ENCODE results near the gene DYNLT3.

DYNLT3 gene

DNA sequence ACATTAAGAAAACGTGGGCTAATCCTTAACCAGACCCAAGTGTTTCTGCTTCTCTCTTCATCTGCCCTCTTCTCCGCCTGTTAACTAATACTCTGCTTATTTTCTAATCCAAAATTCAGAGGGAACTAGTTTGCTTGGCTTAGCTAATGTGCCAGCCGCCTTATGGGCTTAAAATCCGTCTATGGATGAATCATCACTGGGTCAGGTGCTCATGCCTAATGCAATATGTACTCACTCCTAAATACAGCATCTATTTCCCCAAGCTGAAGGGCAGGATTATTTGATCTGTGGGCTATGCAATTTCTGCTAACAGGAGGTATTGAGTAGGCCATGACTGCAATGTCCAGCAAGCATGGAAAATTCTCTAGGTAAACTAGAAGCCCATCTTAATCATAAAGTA lies 12.4 kb downstream of the DYNLT3 start:
- CTCF ChIA-PET: interaction anchor here (0.7 kb wide), 1 partner anchor 10 kb away, joined by 4 read pairs; no protein-coding TSS in a partner anchor
- DNase-seq (ENCODE audit: low read depth, low spot score): no peak
- POLR2A ChIA-PET: no interaction called here

DNA sequence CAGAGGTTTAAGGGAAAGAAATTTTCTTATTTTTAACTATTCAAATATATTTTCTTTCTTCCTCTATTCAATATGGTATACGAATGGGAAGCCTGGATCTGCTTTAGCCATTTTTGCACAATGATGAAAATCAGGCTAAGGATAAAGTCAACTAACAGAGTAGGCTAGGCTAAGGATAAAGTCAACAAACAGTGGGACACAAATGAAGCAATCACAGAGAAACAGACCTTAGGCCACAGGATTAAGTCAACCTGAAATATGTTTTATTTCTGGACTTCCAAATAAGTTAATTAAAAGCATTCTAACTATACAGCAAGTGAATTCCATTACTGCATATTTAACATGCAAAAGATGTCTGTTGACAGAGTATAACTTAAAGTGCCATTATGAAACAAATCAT lies 17.0 kb downstream of the DYNLT3 start:
- TF ChIP-seq, protein P1, sequence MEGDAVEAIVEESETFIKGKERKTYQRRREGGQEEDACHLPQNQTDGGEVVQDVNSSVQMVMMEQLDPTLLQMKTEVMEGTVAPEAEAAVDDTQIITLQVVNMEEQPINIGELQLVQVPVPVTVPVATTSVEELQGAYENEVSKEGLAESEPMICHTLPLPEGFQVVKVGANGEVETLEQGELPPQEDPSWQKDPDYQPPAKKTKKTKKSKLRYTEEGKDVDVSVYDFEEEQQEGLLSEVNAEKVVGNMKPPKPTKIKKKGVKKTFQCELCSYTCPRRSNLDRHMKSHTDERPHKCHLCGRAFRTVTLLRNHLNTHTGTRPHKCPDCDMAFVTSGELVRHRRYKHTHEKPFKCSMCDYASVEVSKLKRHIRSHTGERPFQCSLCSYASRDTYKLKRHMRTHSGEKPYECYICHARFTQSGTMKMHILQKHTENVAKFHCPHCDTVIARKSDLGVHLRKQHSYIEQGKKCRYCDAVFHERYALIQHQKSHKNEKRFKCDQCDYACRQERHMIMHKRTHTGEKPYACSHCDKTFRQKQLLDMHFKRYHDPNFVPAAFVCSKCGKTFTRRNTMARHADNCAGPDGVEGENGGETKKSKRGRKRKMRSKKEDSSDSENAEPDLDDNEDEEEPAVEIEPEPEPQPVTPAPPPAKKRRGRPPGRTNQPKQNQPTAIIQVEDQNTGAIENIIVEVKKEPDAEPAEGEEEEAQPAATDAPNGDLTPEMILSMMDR (IDR thresholded peaks at IDR 0.05; ENCODE audit: insufficient read depth, low read length, missing control alignments): no peak
- DNase-seq (ENCODE audit: low read depth, low spot score): no peak
- CTCF ChIA-PET: interaction anchor here (1.0 kb wide), 1 partner anchor 347 kb away, joined by 3 read pairs; no protein-coding TSS in a partner anchor
- POLR2A ChIA-PET: no interaction called here
- no peak overlapping the region for H3K4me3 ChIP-seq (ENCODE audit: low read depth, low read length)

More for the DNA sequence above, 12.4 kb downstream of the DYNLT3 start:
- TF ChIP-seq, protein P1 (IDR thresholded peaks at IDR 0.05; ENCODE audit: insufficient read depth, low read length, missing control alignments): no peak
- no peak overlapping the region for H3K4me3 ChIP-seq (ENCODE audit: low read depth, low read length)

DNA sequence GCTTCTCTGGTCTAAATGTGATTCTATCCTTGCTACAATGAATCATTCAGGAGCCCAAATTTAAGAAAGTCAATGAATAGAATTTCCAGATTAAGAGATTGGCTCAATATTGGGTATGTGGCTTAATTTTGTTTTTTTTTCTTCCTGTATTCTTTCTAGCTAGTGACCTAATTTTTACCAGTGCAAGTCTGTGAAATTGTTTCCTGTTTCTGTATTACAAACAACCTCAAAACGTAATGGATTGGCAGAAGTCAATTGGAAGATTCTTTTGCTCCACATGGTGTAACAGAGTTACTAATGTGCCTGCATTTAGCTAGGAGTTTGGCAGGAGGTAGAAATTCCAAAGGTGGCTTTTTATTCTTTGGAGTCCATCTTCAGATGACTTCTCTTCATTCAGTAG lies 17.6 kb downstream of the DYNLT3 start:
- no peak for DNase-seq (ENCODE audit: low read depth, low spot score)
- TF ChIP-seq, protein P1 (IDR thresholded peaks at IDR 0.05; ENCODE audit: insufficient read depth, low read length, missing control alignments): no peak
- no peak overlapping the region for H3K4me3 ChIP-seq (ENCODE audit: low read depth, low read length)
- ChIA-PET POLR2A (no interaction called here), CTCF (interaction anchor here (0.8 to 1.0 kb wide), 2 partner anchors 84 to 348 kb away, joined by 3 read pairs; no protein-coding TSS in a partner anchor)

DNA sequence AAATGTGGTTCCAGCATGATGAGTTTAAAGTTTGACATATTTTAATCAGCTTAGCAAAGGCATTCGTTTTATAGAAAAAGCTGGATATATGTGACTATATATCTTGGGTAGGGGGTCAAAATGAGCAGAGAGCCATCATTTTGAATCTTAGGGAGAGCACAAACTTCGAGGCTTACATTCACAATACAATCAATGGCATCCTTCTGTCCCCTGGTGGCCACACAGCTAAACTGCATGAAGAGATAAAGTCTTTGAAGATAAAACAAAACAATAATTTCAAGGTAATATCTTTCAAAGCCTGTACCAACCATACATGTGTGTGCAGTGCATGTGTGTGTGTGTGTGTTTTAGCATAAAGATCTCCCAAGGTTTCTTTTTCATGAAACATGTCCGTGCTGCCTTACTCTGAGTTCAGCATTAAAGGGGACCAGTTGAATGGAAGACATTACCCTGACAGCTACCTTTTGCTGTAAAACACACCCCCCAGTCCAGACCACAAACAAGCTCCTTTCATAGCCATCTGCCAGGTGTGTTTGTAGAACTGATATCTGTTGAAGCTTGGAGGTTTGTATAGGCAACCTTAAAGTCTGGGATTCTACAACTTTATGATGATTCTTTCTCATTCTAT lies 22.0 kb downstream of the DYNLT3 start:
- POLR2A ChIA-PET: no interaction called here
- TF ChIP-seq, protein P1 (IDR thresholded peaks at IDR 0.05; ENCODE audit: insufficient read depth, low read length, missing control alignments): peak; percentile 55
- DNase-seq (ENCODE audit: low read depth, low spot score): no peak
- no peak overlapping the region for H3K4me3 ChIP-seq (ENCODE audit: low read depth, low read length)
- CTCF ChIA-PET: interaction anchor here (0.8 to 4.8 kb wide), 13 partner anchors 9 to 764 kb away, joined by 3 to 44 read pairs (median 4); no protein-coding TSS in a partner anchor

DNA sequence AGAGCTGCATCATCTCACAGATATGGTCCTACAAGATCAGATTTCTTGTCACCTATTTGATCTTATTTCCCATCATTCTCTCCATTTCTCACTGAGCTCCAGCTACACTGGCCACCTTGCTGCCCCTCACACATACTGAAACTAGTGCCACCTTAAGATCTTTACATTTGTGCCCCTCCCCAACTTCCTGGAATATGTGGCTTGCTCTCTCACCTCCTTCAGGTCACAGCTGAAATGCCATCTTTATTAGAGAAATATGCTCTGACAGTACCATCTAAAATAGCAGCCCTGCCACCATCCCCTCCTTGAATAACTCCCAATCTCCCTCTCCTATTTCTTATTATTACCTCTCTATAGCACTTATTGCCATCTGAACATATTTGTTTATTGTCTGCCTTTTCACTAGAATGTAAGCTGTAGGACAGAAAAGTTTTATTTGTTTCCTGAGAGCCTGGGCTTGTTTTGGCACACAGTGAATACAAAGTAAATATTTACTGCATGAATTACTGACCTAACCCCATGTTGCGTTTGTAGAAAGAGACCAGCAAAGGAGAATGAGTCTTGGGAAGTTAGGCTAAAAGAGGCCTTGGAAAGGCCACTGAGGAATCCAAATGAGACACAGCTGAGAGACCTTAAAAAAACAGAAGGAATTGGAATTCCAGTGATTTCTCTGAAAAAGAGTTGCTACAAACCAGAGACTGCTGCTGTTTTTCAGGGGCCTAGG lies 22.7 kb downstream of the DYNLT3 start:
- no peak overlapping the region for H3K4me3 ChIP-seq (ENCODE audit: low read depth, low read length)
- ChIA-PET POLR2A (no interaction called here), CTCF (interaction anchor here (0.8 to 4.8 kb wide), 13 partner anchors 8 to 763 kb away, joined by 3 to 44 read pairs (median 4); no protein-coding TSS in a partner anchor)
- DNase-seq (ENCODE audit: low read depth, low spot score): no peak
- TF ChIP-seq, protein P1 (IDR thresholded peaks at IDR 0.05; ENCODE audit: insufficient read depth, low read length, missing control alignments): no peak

DNA sequence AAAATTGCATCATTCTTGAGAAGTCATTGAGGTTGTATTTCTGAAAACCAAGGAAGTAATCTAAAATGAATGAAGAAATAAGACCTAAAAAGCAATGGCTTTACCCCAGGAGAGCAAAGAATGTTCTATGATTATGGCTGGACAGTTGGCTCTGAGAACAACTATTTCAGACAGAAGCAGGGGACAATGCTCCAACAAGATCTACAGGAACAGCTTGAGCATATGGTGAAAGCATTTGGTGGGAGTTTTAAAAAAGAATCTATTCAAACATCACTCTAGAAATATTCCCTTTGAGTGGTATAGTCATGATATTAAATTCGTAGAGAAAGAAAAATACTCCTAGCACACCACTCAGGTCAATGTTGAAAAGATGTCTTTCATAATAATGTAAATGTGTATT lies 26.7 kb downstream of the DYNLT3 start:
- no peak overlapping the region for H3K4me3 ChIP-seq (ENCODE audit: low read depth, low read length)
- TF ChIP-seq, protein P1 (IDR thresholded peaks at IDR 0.05; ENCODE audit: insufficient read depth, low read length, missing control alignments): no peak
- POLR2A ChIA-PET: no interaction called here
- CTCF ChIA-PET: no interaction called here
- DNase-seq (ENCODE audit: low read depth, low spot score): no peak

All from AG04449 (cell line).